ENCODE results near the gene THUMPD2. TPM values are rescaled to one million over a fixed set of nuclear protein-coding genes. Genes with fewer than 3 reads are reported as not detected.

Gene THUMPD2
- total and polyA plus RNA-seq, 9 donors = 10.5 to 22.0 (median 16.3) TPM

- no peaks in the 10 kb centered on the region for H3K4me1 ChIP-seq (ENCODE audit: insufficient read depth)
- TF ChIP-seq POLR2A (IDR thresholded peaks at IDR 0.05) (no peak), CTCF (IDR thresholded peaks at IDR 0.05) (no peak)
- intact Hi-C loops (cut with DNase I) = no loop called here
- H3K36me3 ChIP-seq = no peaks in the 10 kb centered on the region
- no peaks in the 10 kb centered on the region for H3K9me3 ChIP-seq
- no peak for DNase-seq
- H3K4me3 ChIP-seq = no peak overlapping the region
- no peaks in the 10 kb centered on the region for H3K27me3 ChIP-seq
- WGBS, 3 donors = 61 to 76% (median 63%) methylated on average over 2 of the region's 2 CpGs
- no peak overlapping the region for H3K27ac ChIP-seq
These were observed 81.6 kb downstream of the THUMPD2 start for GRCh38 chr2:39697454-39697853.

GRCh38 chr2:39696838-39697237, 82.2 kb downstream of the THUMPD2 start:
- Histone ChIP-seq H3K27me3 (no peaks in the 10 kb centered on the region), H3K4me3 (no peak overlapping the region), H3K27ac (no peak overlapping the region), H3K36me3 (no peaks in the 10 kb centered on the region), H3K9me3 (no peaks in the 10 kb centered on the region), H3K4me1 (ENCODE audit: insufficient read depth) (no peaks in the 10 kb centered on the region)
- no peak for DNase-seq
- TF ChIP-seq EP300 (IDR thresholded peaks at IDR 0.05) = no peak
- peak in 2 of 3 donors; percentile 40 to 64 for TF ChIP-seq CTCF (IDR thresholded peaks at IDR 0.05)
- no peak for TF ChIP-seq POLR2A (IDR thresholded peaks at IDR 0.05)
- intact Hi-C loops (cut with DNase I) = no loop called here
- WGBS, 3 donors = 26 to 28% (median 26%) methylated on average over 1 of the region's 1 CpG

GRCh38 chr2:39696101-39696553, 82.9 kb downstream of the THUMPD2 start:
- no peak for TF ChIP-seq CTCF (IDR thresholded peaks at IDR 0.05)
- TF ChIP-seq POLR2A (IDR thresholded peaks at IDR 0.05) = no peak
- TF ChIP-seq EP300 (IDR thresholded peaks at IDR 0.05) = no peak
- WGBS, 3 donors = 82 to 84% (median 83%) methylated on average over 4 of the region's 4 CpGs
- no peaks in the 10 kb centered on the region for H3K36me3 ChIP-seq
- no peak overlapping the region for H3K4me3 ChIP-seq
- H3K4me1 ChIP-seq (ENCODE audit: insufficient read depth) = no peaks in the 10 kb centered on the region
- no peak overlapping the region for H3K27ac ChIP-seq
- no peaks in the 10 kb centered on the region for H3K9me3 ChIP-seq
- no peak for DNase-seq
- H3K27me3 ChIP-seq = no peaks in the 10 kb centered on the region
- intact Hi-C loops (cut with DNase I) = no loop called here

- Histone ChIP-seq H3K36me3 (no peaks in the 10 kb centered on the region), H3K27ac (no peak overlapping the region), H3K9me3 (no peaks in the 10 kb centered on the region), H3K27me3 (no peaks in the 10 kb centered on the region), H3K4me1 (ENCODE audit: insufficient read depth) (no peaks in the 10 kb centered on the region), H3K4me3 (no peak overlapping the region)
- 81 to 93% (median 86%) methylated on average over 1 of the region's 1 CpG for WGBS, 3 donors
- no peak for DNase-seq
- TF ChIP-seq CTCF (IDR thresholded peaks at IDR 0.05) (no peak), POLR2A (IDR thresholded peaks at IDR 0.05) (no peak)
- intact Hi-C loops (cut with DNase I) = no loop called here
These were observed 85.8 kb downstream of the THUMPD2 start for GRCh38 chr2:39693245-39693644.

GRCh38 chr2:39689876-39690275, 89.2 kb downstream of the THUMPD2 start:
- H3K4me1 ChIP-seq (ENCODE audit: insufficient read depth) = no peaks in the 10 kb centered on the region
- no peaks in the 10 kb centered on the region for H3K9me3 ChIP-seq
- DNase-seq = no peak
- no peaks in the 10 kb centered on the region for H3K36me3 ChIP-seq
- H3K4me3 ChIP-seq = no peak overlapping the region
- H3K27me3 ChIP-seq = no peaks in the 10 kb centered on the region
- 92 to 98% (median 93%) methylated on average over 6 of the region's 6 CpGs for WGBS, 3 donors
- no peak for TF ChIP-seq EP300 (IDR thresholded peaks at IDR 0.05)
- no peak for TF ChIP-seq CTCF (IDR thresholded peaks at IDR 0.05)
- TF ChIP-seq POLR2A (IDR thresholded peaks at IDR 0.05) = no peak
- intact Hi-C loops (cut with DNase I) = no loop called here
- H3K27ac ChIP-seq = no peak overlapping the region

All from ovary (tissue), 9 donors.